Left colon (tissue), 2 donors: ENCODE measurements around the gene ABCC6. TPM values are rescaled to one million over a fixed set of nuclear protein-coding genes. Genes with fewer than 3 reads are reported as not detected.
A peak's percentile ranks its signal among the peaks of the same experiment; 100 is the strongest.
"Not testable (repeated sequence)": the region's sequence is repeated elsewhere in the genome, so short reads cannot be mapped to it uniquely, and the experiment has no call there.

ENCODE experiments used
- ATAC-seq: fragments of 200-7000 bp; cut with Tn5 transposase; one replicate; pipeline ENCODE4 v1.9.1; 2020; ENCODE audit warnings: mild to moderate bottlenecking, moderate library complexity
- DNase-seq, 2 donors: peaks; one replicate each; pipeline ENCODE4 v3.0.0-alpha.2; 2020
- intact Hi-C, 2 donors: fragments of 100-400 bp; cut with DNase I in 1 of 2; cut with micrococcal nuclease in 1 of 2; formaldehyde crosslinking; loops; one replicate each; pipeline versions ENCODE4 v1.11.2 to v1.14.0; 2022; cut with DNase I, micrococcal nuclease
- total RNA-seq, 2 donors: library from RNA; stranded (reverse); fragmentation: NEBNext Ultra II Directional; extraction: Animal tissue kit (Norgen Biotek cat#: 25700); gene quantifications; one replicate each; pipeline ENCODE4 v1.2.1, GENCODE V29; 2021
- donor health status: DM: no; HTN: no; CAD: no.
- donor health status: DM: yes; HTN: yes; CAD: no.

ABCC6 gene
- total RNA-seq, 2 donors from 2014 or later = 20.2 to 27.8 TPM

DNA sequence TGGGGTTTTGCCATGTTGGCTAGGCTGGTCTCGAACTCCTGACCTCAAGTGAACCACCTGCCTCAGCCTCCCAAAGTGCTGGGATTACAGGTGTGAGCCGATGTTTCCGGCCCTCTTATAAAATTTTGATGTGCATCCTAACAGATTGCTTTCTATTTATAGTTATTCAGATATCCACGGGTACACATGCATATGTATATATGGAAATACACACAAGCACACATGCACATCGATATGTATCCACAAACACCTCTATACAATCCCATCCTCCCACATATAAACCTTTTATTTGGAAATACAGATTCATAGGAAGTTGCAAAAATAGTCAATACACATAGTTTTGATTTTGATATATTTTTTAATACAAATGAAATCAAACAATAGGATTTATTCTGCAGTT lies 14.4 kb upstream of the ABCC6 start:
- intact Hi-C loops, ATAC-seq, DNase-seq: not testable (repeated sequence)

DNA sequence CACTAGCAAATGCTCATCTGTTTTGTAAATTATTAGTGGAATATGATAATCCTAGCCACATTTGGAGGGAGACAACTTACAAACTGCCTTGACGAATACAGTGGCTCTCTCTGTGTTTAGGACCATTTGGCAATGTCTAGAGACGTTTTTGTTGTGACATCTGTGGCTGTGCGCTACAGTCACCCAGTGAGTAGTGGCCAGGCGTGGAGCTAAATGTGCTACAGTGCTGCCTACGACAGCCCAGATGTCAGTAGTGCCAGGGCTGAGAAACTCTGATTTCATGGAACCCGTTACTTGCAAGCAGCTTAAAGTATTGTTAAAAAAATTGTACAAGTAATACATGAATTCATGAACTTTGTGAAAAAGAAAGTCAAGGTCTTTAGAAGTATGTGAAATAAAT lies 13.8 kb upstream of the ABCC6 start:
- DNase-seq, ATAC-seq, intact Hi-C loops: not testable (repeated sequence)

GRCh38 chr16:16232692-16233061 lies 9.4 kb upstream of the ABCC6 start:
- ATAC-seq = peak; percentile 58
- DNase-seq, intact Hi-C loops: not testable (repeated sequence)

GRCh38 chr16:16223662-16224241 lies 458 bp upstream of the ABCC6 start:
- intact Hi-C loops, DNase-seq: not testable (repeated sequence)
- peak; percentile 43 for ATAC-seq

DNA sequence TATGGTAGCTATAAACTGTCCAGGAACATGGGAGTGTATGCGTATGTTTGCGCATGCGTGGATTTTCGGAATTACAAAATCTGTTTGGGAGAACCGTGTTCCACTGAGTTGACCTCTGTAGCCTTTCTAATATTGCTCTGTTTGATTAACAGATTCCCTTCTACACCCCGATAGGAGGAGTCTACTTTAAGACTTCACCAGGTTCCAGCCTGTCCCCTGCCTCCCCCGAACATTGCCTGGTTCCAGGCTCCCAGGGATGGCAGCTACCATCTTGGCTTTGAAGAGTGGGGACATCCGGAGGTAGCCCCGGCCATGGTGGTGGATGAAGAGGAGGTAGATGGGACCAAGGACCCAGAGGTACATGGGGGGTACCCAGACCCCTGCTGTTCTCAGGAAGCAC lies 1.9 kb downstream of the ABCC6 start:
- ATAC-seq, DNase-seq, intact Hi-C loops: not testable (repeated sequence)

GRCh38 chr16:16220449-16220848 lies 2.8 kb downstream of the ABCC6 start:
- intact Hi-C loops, ATAC-seq, DNase-seq: not testable (repeated sequence)

- DNase-seq, intact Hi-C loops, ATAC-seq: not testable (repeated sequence)
Measured at GRCh38 chr16:16218787-16219186, 4.5 kb downstream of the ABCC6 start.

GRCh38 chr16:16218349-16218748 lies 4.9 kb downstream of the ABCC6 start:
- ATAC-seq, intact Hi-C loops, DNase-seq: not testable (repeated sequence)

GRCh38 chr16:16213863-16214293 lies 9.4 kb downstream of the ABCC6 start:
- ATAC-seq = not testable (repeated sequence)

DNA sequence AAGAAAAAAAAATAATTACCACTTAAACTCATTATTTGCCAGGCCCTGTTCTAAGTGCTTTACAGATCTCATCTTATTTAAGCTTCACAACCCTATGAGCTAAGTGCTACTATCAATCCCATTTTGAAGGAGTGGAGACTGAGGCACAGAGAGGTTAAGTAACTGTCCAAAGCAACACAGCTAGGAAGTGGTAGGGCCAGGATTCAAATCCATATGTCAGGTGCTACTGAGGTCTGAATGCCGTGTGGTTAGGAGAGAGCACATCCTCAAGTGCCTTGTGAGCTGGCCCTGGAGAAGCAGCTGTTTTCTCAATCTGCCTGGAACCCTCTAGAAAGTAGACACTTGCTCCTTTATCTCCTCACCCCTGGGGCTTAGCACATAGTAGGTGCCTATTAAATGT lies 11.9 kb downstream of the ABCC6 start:
- intact Hi-C loops, ATAC-seq, DNase-seq: not testable (repeated sequence)

More at GRCh38 chr16:16213863-16214293, 9.4 kb downstream of the ABCC6 start:
- intact Hi-C loops, DNase-seq: not testable (repeated sequence)

DNA sequence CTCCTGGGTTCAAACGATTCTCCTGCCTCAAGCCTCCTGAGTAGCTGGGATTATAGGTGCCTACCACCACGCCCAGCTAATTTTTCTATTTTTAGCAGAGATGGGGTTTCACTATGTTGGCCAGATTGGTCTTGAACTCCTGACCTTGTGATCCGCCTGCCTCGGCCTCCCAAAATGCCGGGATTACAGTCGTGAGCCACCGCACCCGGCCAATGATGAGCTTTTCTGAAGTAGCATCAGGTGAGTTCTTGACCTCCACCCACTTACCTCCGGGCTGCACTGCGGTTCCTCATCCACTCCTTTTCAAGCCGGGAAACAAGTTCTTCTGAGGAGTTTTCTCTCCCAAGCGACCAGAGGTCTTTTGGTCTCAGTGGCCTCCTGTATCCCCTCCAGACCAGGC lies 14.8 kb downstream of the ABCC6 start:
- DNase-seq, intact Hi-C loops, ATAC-seq: not testable (repeated sequence)

DNA sequence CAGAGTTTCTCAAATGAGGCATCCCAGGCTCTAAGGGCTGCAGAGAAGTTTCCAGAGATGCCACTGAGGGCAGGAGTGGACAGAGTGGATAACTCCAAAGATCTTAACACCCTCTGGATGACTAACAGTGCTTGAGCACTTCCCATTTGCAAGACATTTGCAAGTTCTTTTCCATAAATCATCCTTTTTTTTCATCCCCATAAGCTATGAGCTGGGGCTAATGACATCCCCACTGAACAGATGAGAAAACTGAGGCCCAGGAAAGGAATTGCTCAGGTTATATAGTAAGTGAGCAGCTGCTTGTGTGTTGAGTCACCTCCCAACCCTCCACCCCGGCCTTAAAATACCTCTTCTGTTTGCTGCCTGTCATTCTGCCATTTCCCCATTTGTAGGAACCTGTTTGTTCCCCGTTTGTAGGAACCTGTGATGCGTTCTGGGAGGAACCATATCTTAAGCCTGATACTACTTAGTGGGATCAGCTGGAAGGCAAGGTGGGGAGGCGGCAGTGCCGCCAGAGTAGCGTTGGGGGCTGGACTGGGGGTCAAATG lies 15.4 kb downstream of the ABCC6 start:
- ATAC-seq, intact Hi-C loops, DNase-seq: not testable (repeated sequence)

DNA sequence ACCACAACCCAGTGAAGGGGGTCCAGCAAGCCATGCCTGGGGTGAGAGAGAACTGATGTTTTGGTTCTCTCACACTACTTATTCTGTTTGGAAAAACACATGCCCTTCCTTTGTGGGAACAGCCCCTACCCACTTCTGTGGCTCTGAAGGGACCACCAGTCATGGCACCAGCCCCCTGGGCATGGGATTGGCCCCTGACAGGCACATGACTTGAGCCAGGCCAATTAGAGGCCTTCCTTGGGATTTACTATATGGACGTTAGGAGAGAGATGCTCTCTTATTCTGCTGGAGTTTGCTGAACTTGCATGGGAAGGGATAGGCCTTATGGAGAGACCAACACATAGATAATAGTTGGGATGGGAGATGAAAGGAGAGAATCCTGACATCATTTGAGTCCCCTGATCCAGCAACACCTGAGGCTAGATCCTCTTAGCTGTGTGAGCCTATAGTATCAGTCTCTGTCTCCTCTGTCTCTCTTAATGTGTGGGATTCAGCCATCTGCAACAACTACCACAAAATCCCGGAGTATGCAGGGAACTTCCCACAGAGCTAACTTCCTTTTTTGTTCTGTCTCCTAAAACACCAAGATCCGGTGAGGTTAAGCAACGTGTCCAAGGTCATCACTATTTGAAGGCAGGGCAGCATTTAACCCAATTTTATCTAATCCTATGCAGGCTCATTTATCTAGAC lies 16.1 kb downstream of the ABCC6 start:
- ATAC-seq, intact Hi-C loops, DNase-seq: not testable (repeated sequence)

- ATAC-seq, DNase-seq, intact Hi-C loops: not testable (repeated sequence)
Measured at GRCh38 chr16:16205864-16206263, 17.4 kb downstream of the ABCC6 start.

GRCh38 chr16:16204552-16204951 lies 18.7 kb downstream of the ABCC6 start:
- intact Hi-C loops, ATAC-seq, DNase-seq: not testable (repeated sequence)

- ATAC-seq = peak; percentile 7
- intact Hi-C loops, DNase-seq: not testable (repeated sequence)
Measured at GRCh38 chr16:16203494-16203893, 19.8 kb downstream of the ABCC6 start.

GRCh38 chr16:16202400-16203143 lies 20.7 kb downstream of the ABCC6 start:
- ATAC-seq (peak; percentile 77), DNase-seq (peak; percentile 45 to 75)
- intact Hi-C loops = not testable (repeated sequence)

DNA sequence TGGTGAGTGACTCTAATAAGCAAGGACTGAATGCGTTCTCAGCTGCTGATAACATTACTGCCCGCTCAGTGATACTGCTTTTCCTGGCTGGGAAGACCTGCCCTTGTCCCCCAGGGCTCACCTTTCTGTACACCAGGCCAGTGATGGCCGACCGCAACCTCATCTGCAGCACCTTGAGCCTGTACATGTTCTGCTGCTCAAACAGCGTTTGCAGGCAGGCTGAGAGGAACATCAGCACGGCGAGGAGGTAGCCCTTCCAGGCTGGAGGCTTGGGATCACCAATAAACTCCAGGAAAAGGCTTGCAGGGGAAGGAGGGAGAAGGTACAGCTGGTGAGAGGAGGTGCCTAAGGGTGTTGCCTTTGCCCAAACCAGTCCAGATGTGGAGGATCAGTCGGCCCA lies 21.4 kb downstream of the ABCC6 start:
- ATAC-seq = not testable (repeated sequence)

DNA sequence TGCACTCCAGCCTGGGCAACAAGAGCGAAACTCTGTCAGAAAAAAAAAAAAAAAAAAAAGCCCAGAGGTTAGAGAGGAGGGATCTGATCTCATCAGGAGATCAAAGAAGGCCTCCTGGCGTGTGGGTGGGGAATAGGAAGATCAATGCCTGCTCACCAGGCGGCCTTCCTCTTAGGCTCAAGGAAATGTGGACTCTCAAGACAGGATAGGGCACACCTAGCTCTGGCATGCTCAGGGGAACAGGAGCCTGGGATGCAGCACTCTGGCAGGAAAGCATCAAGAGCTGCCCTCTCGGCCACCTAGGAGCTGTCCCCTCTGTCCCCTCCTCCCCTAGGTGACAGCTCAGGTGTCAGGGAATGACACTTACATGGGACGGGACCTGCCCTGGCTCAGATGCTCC lies 22.9 kb downstream of the ABCC6 start:
- DNase-seq, ATAC-seq, intact Hi-C loops: not testable (repeated sequence)

More for the DNA sequence above, 21.4 kb downstream of the ABCC6 start:
- intact Hi-C loops, DNase-seq: not testable (repeated sequence)
